GM12878 (cell line): ENCODE results near the gene MAST4. TPM values are rescaled to one million over a fixed set of nuclear protein-coding genes. Genes with fewer than 3 reads are reported as not detected.

Experiments used
- ATAC-seq: fragments of 200-7000 bp; cut with Tn5 transposase; 3 replicates; pipeline ENCODE4 v1.9.1; 2020; ENCODE audit warnings: mild to moderate bottlenecking, moderate library complexity
- BruUV-seq: library from RNA; stranded (reverse); fragments of 400-500 nt; replicated peaks from 2 replicates; lab custom pipeline; 2021; lab: Mats Ljungman, UMichigan
- CTCF ChIA-PET: fragments of 300-600 bp; sonication (Branson Sonifier 250); formaldehyde crosslinking; extraction: SDS; loops from one replicate; lab custom pipeline; 2021; ENCODE audit warnings: inconsistent platforms; lab: Yijun Ruan, JAX
- POLR2A ChIA-PET: fragments of 350-600 bp; formaldehyde crosslinking; extraction: SDS; loops from one replicate; lab custom pipeline; 2021; ENCODE audit warnings: inconsistent platforms; lab: Charles Lee
- RAD21 ChIA-PET: fragments of 300-600 bp; sonication (Branson Sonifier 250); formaldehyde crosslinking; loops from one replicate; lab custom pipeline; 2023; ENCODE audit warnings: antibody characterized with exemption; ENCODE audit not compliant: unreplicated experiment; lab: Charles Lee
- SMC1A ChIA-PET: fragments of 300-600 bp; sonication (Branson Sonifier 250); formaldehyde crosslinking; loops from one replicate; lab custom pipeline; 2023; ENCODE audit not compliant: unreplicated experiment, uncharacterized antibody; lab: Charles Lee
- DNase-seq: peaks from one replicate; pipeline ENCODE4 v3.0.0-alpha.2; 2011; ENCODE audit warnings: low read depth, low spot score
- FAIRE-seq: peaks from 3 replicates; lab custom pipeline; 2011; peaks lifted over from hg19 to GRCh38; lab: Jason Lieb, UNC
- H2AFZ ChIP-seq: 2 replicates; pipeline ENCODE4 v1.6.0; 2011; ENCODE audit warnings: low read depth, low read length, control low read depth; ENCODE audit not compliant: control insufficient read depth
- H3K27ac ChIP-seq: 2 replicates; pipeline ENCODE4 v1.5.1; 2011; ENCODE audit warnings: control low read depth; ENCODE audit not compliant: control insufficient read depth, insufficient read depth
- H3K27me3 ChIP-seq, 2 experiments: replicated peaks in 1 of 2; 2 replicates each; pipeline versions ENCODE4 v1.6.0 to v1.6.1; 2011; ENCODE audit warnings: low read length in 1 of 2; ENCODE audit not compliant: control insufficient read depth in 2 of 2, insufficient read depth in 2 of 2
- H3K36me3 ChIP-seq, 2 experiments: 2 replicates each; pipeline ENCODE4 v1.5.1; 2011; ENCODE audit warnings: low read length in 1 of 2; ENCODE audit not compliant: control insufficient read depth in 2 of 2, insufficient read depth in 2 of 2
- H3K4me1 ChIP-seq: 2 replicates; pipeline ENCODE4 v1.6.1; 2011; ENCODE audit warnings: mild to moderate bottlenecking, low read length, moderate library complexity, mixed read lengths; ENCODE audit not compliant: control insufficient read depth, insufficient read depth
- H3K4me2 ChIP-seq: 2 replicates; pipeline ENCODE4 v1.6.0; 2011; ENCODE audit warnings: control low read depth; ENCODE audit not compliant: control insufficient read depth, insufficient read depth
- H3K4me3 ChIP-seq: fragments of 200-600 bp; sonication (generic); 2 replicates; pipeline ENCODE4 v1.5.1; 2016
- H3K79me2 ChIP-seq: 2 replicates; pipeline ENCODE4 v1.6.0; 2011; ENCODE audit warnings: low read length; ENCODE audit not compliant: control insufficient read depth, insufficient read depth
- H3K9ac ChIP-seq: 2 replicates; pipeline ENCODE4 v1.8.0; 2011; ENCODE audit warnings: low read length, control low read depth, mixed read lengths; ENCODE audit not compliant: control insufficient read depth, insufficient read depth
- H3K9me3 ChIP-seq: replicated peaks from 3 replicates; pipeline ENCODE4 v1.5.1; 2011; ENCODE audit warnings: mild to moderate bottlenecking, low read length; ENCODE audit not compliant: control insufficient read depth, insufficient read depth
- H4K20me1 ChIP-seq: 2 replicates; pipeline ENCODE4 v1.6.0; 2011; ENCODE audit not compliant: control insufficient read depth, insufficient read depth
- BCL11A ChIP-seq: IDR thresholded peaks from 2 replicates; pipeline ENCODE4 v1.6.1; 2011; ENCODE audit warnings: low read depth, low read length
- CBX3 ChIP-seq: fragments of 200-600 bp; sonication (generic); IDR thresholded peaks from 2 replicates; pipeline ENCODE4 v1.6.1; 2016; ENCODE audit warnings: low read depth, borderline replicate concordance
- CBX5 ChIP-seq: sonication (generic); IDR thresholded peaks from 2 replicates; pipeline ENCODE4 v1.6.1; 2016; ENCODE audit warnings: low read depth, moderate library complexity, mild to moderate bottlenecking, inconsistent platforms
- CEBPB ChIP-seq, 2 experiments: fragments of 150-350 bp in 1 of 2; IDR thresholded peaks; 2 replicates each; pipeline ENCODE4 v1.6.1; 2012 to 2014; ENCODE audit warnings: low read depth in 2 of 2, low read length in 2 of 2, borderline replicate concordance in 1 of 2, inconsistent platforms in 1 of 2
- IRF5 ChIP-seq: fragments of 450-650 bp; IDR thresholded peaks from 2 replicates; pipeline ENCODE4 v1.6.1; 2017; ENCODE audit warnings: borderline replicate concordance
- JUNB ChIP-seq: IDR thresholded peaks from 2 replicates; pipeline ENCODE4 v1.6.1; 2016; ENCODE audit warnings: antibody characterized with exemption, mild to moderate bottlenecking
- MEF2A ChIP-seq: IDR thresholded peaks from 2 replicates; pipeline ENCODE4 v1.6.1; 2011; ENCODE audit warnings: low read depth, mild to moderate bottlenecking, low read length, moderate library complexity; ENCODE audit not compliant: insufficient read depth
- NFIC ChIP-seq: IDR thresholded peaks from 2 replicates; pipeline ENCODE4 v1.6.1; 2012; ENCODE audit warnings: low read depth, mild to moderate bottlenecking, inconsistent platforms, low read length, moderate library complexity
- PAX5 ChIP-seq: IDR thresholded peaks from 2 replicates; pipeline ENCODE4 v1.6.1; 2011; ENCODE audit warnings: low read depth, low read length, borderline replicate concordance
- SIN3A ChIP-seq: IDR thresholded peaks from 2 replicates; pipeline ENCODE4 v1.6.1; 2012; ENCODE audit warnings: low read depth, low read length, improper control_type of control experiment
- SP1 ChIP-seq: IDR thresholded peaks from one replicate; pipeline ENCODE4 v1.6.1; 2011; ENCODE audit warnings: low read depth, low read length
- TCF7 ChIP-seq: IDR thresholded peaks from 2 replicates; pipeline ENCODE4 v1.6.1; 2014; ENCODE audit warnings: antibody characterized with exemption, borderline replicate concordance
- ZNF622 ChIP-seq: fragments of 450-650 bp; IDR thresholded peaks from 2 replicates; pipeline ENCODE4 v1.6.1; 2017; ENCODE audit warnings: mild to moderate bottlenecking, inconsistent platforms
- WGBS: methylation state at CpG from one replicate; pipeline ENCODE4 v1.1.6; 2016; ENCODE audit warnings: low lambda C conversion rate; ENCODE audit not compliant: insufficient replicate concordance, insufficient coverage; ENCODE audit errors: missing lambda C conversion rate; 5-methylcytosine and 5-hydroxymethylcytosine counted together
- in situ Hi-C: fragments of 300-500 bp; cut with MboI; formaldehyde crosslinking; loops from 9 replicates; pipeline ENCODE4 v1.14.3; 2018; ENCODE audit warnings: mixed read lengths
- intact Hi-C: fragments of 100-400 bp; cut with micrococcal nuclease; formaldehyde crosslinking; loops from one replicate; pipeline ENCODE4 v1.14.2; 2022; ENCODE audit not compliant: unreplicated experiment
- polyA plus RNA-seq, 11 experiments: library from polyadenylated mRNA; depleted of rRNA in 4 of 11; unstranded in 6 of 11; stranded (reverse) in 5 of 11; fragments of >200 nt; fragmentation: Nextera tagmentation in 4 of 11; fragmentation: Illumina TruSeq in 1 of 11; extraction: Ambion mirVana in 4 of 11; extraction: Trizol in 1 of 11; gene quantifications; 1 replicate in 1 of 11; 2 replicates in 10 of 11; pipeline versions ENCODE4 v1.2.1 to v1.2.3, GENCODE V29; 2011 to 2016; ENCODE audit warnings: inconsistent platforms in 2 of 11, missing spikeins in 2 of 11, low read depth in 1 of 11
- total RNA-seq, 4 experiments: library from RNA; depleted of rRNA in 3 of 4; stranded (reverse); fragments of >200 nt in 3 of 4; fragmentation: Illumina TruSeq in 1 of 4; extraction: Trizol in 1 of 4; gene quantifications; 2 replicates each; pipeline versions ENCODE4 v1.2.1 to v1.2.3, GENCODE V29; 2013 to 2021

MAST4 gene
- total and polyA plus RNA-seq, 10 of the 15 experiments (the other 5 are each of a cell fraction or from before 2014, with no cell fraction given) = 0.02 to 1.6 (median 0.29) TPM; not detected in 1

GRCh38 chr5:66617991-66618768 lies 22.0 kb downstream of the MAST4 start:
- DNase-seq = no peak
- in situ Hi-C loops = no loop called here
- Histone ChIP-seq H4K20me1 (no peaks in the 10 kb centered on the region), H3K4me2 (peak overlapping the region; percentile 76), H3K9ac (peak overlapping the region; percentile 25; the same call in 1 of the 2 replicates), H3K79me2 (no peaks in the 10 kb centered on the region), H3K9me3 (peaks cover 5% of the 10 kb centered on the region; the same call in 2 of the 3 replicates), H3K27me3 (no peaks in the 10 kb centered on the region), H3K4me3 (peak overlapping the region; percentile 34; the same call in 1 of the 2 replicates), H2AFZ (peak overlapping the region; percentile 68), H3K4me1 (peaks cover 26% of the 10 kb centered on the region), H3K36me3 (no peaks in the 10 kb centered on the region), H3K27ac (peak overlapping the region; percentile 62)
- FAIRE-seq = no peak
- RAD21 ChIA-PET = no interaction called here
- WGBS = 15% methylated on average over 13 of the region's 13 CpGs
- CTCF ChIA-PET = interaction anchor here (0.6 to 1.3 kb wide), 4 partner anchors 10 to 312 kb away, joined by 3 to 5 read pairs (median 3); no protein-coding TSS in a partner anchor
- intact Hi-C loops = no loop called here
- SMC1A ChIA-PET = interaction anchor here (0.9 kb wide), 1 partner anchor 55 kb away, joined by 3 read pairs; no protein-coding TSS in a partner anchor
- no TSS peak for BruUV-seq
- POLR2A ChIA-PET = no interaction called here
- peak; percentile 71 for ATAC-seq
- TF ChIP-seq ZNF622 (no peak), JUNB (peak; percentile 35; the same call in 1 of the 2 replicates), NFIC (peak; percentile 12; the same call in 1 of the 2 replicates), TCF7 (peak; percentile 70; the same call in 1 of the 2 replicates), MEF2A (0 out of 2 replicates have a peak, but pooled peaks have one; percentile 47)

GRCh38 chr5:66620711-66621110 lies 24.5 kb downstream of the MAST4 start:
- no peaks in the 10 kb centered on the region for H3K36me3 ChIP-seq
- H3K4me2 ChIP-seq = no peak overlapping the region
- TF ChIP-seq CBX5 = no peak
- TF ChIP-seq IRF5 = no peak
- TF ChIP-seq BCL11A = no peak
- TF ChIP-seq PAX5 = no peak
- no peak for TF ChIP-seq ZNF622
- no peak for TF ChIP-seq SP1
- no peak for TF ChIP-seq CBX3
- no peak for TF ChIP-seq CEBPB (IDR thresholded peaks at IDR 0.05; ENCODE audit: borderline replicate concordance in 1 of 2, low read depth in 2 of 2, low read length in 2 of 2)
- no peak for TF ChIP-seq SIN3A
- DNase-seq (no peak), ATAC-seq (no peak), FAIRE-seq (no peak)
- no peaks in the 10 kb centered on the region for H4K20me1 ChIP-seq
- H3K27ac ChIP-seq = no peak overlapping the region
- ChIA-PET SMC1A (no interaction called here), CTCF (interaction anchor here (0.7 kb wide), 2 partner anchors 285 to 305 kb away, joined by 3 to 4 read pairs; no protein-coding TSS in a partner anchor), POLR2A (no interaction called here), RAD21 (no interaction called here)
- intact Hi-C loops = no loop called here
- H3K27me3 ChIP-seq = no peaks in the 10 kb centered on the region
- BruUV-seq = no TSS peak
- no peak overlapping the region for H3K4me3 ChIP-seq
- WGBS = 56% methylated on average over 1 of the region's 1 CpG
- in situ Hi-C loops = no loop called here
- peaks cover 29% of the 10 kb centered on the region for H3K4me1 ChIP-seq
- H3K9me3 ChIP-seq = peaks cover 5% of the 10 kb centered on the region; the same call in 2 of the 3 replicates
- H2AFZ ChIP-seq = no peak overlapping the region; the same call in 1 of the 2 replicates
- H3K79me2 ChIP-seq = no peaks in the 10 kb centered on the region
- H3K9ac ChIP-seq = no peak overlapping the region
